Liver (tissue), 9 donors: ENCODE measurements around the gene GMDS. TPM values are rescaled to one million over a fixed set of nuclear protein-coding genes. Genes with fewer than 3 reads are reported as not detected.

Experiments
- DNase-seq: peaks from one replicate; pipeline ENCODE4 v3.0.0-alpha.2; 2017; ENCODE audit warnings: low spot score
- H3K27ac ChIP-seq, 2 donors: one replicate each; pipeline ENCODE4 v1.7.0; 2013; ENCODE audit warnings: inconsistent platforms in 2 of 2, low read length in 2 of 2, control low read depth in 1 of 2, low read depth in 1 of 2, mild to moderate bottlenecking in 1 of 2
- H3K27me3 ChIP-seq, 4 donors: one replicate each; pipeline versions ENCODE4 v1.6.1 to v1.7.0; 2013; ENCODE audit warnings: low read length in 3 of 4, inconsistent platforms in 1 of 4, mild to moderate bottlenecking in 1 of 4, moderate library complexity in 1 of 4; ENCODE audit not compliant: control insufficient read depth in 4 of 4, insufficient read depth in 4 of 4
- H3K36me3 ChIP-seq, 4 donors: one replicate each; pipeline versions ENCODE4 v1.6.1 to v1.7.0; 2013; ENCODE audit warnings: low read length in 3 of 4, mild to moderate bottlenecking in 3 of 4, low read depth in 1 of 4, moderate library complexity in 1 of 4; ENCODE audit not compliant: control insufficient read depth in 4 of 4, insufficient read depth in 3 of 4
- H3K4me1 ChIP-seq, 4 donors: one replicate each; pipeline versions ENCODE4 v1.6.1 to v1.7.0; 2013; ENCODE audit warnings: low read length in 3 of 4, mild to moderate bottlenecking in 3 of 4, moderate library complexity in 1 of 4; ENCODE audit not compliant: control insufficient read depth in 4 of 4, insufficient read depth in 4 of 4
- H3K4me3 ChIP-seq, 3 donors: one replicate each; pipeline versions ENCODE4 v1.6.1 to v1.7.0; 2013; ENCODE audit warnings: low read length in 3 of 3, control low read depth in 1 of 3, low read depth in 1 of 3, mild to moderate bottlenecking in 1 of 3
- H3K9ac ChIP-seq, 2 donors: one replicate each; pipeline ENCODE4 v1.7.0; 2013; ENCODE audit warnings: low read length in 2 of 2, mild to moderate bottlenecking in 2 of 2, moderate library complexity in 2 of 2, control low read depth in 1 of 2, low read depth in 1 of 2
- H3K9me3 ChIP-seq, 4 donors: one replicate each; pipeline versions ENCODE4 v1.6.1 to v1.7.0; 2013; ENCODE audit warnings: low read length in 3 of 4; ENCODE audit not compliant: control insufficient read depth in 4 of 4
- ATF3 ChIP-seq: IDR thresholded peaks from 2 replicates; pipeline ENCODE4 v1.6.1; 2016; ENCODE audit warnings: antibody characterized with exemption
- CTCF ChIP-seq: fragments of 150-350 bp; IDR thresholded peaks from 2 replicates; pipeline ENCODE4 v1.5.1; 2017; ENCODE audit warnings: improper control_type of control experiment, low read depth, low read length; ENCODE audit not compliant: missing input control
- EGR1 ChIP-seq, 2 donors: IDR thresholded peaks; 2 replicates each; pipeline ENCODE4 v1.6.1; 2016 to 2018; ENCODE audit warnings: antibody characterized with exemption in 2 of 2, low read depth in 2 of 2
- FOXA1 ChIP-seq: IDR thresholded peaks from 2 replicates; pipeline ENCODE4 v1.6.1; 2016; ENCODE audit warnings: antibody characterized with exemption
- FOXA2 ChIP-seq: IDR thresholded peaks from 2 replicates; pipeline ENCODE4 v1.6.1; 2016; ENCODE audit warnings: antibody characterized with exemption
- GABPA ChIP-seq, 2 donors: IDR thresholded peaks in 1 of 2; conservative IDR thresholded peaks in 1 of 2; 2 replicates each; pipeline ENCODE4 v1.6.1; 2016; ENCODE audit warnings: antibody characterized with exemption in 2 of 2, mild to moderate bottlenecking in 1 of 2, moderate library complexity in 1 of 2
- HNF4A ChIP-seq, 2 donors: conservative IDR thresholded peaks; 2 replicates each; pipeline ENCODE4 v1.6.1; 2016; ENCODE audit warnings: antibody characterized with exemption in 2 of 2, mild to moderate bottlenecking in 2 of 2
- HNF4G ChIP-seq: IDR thresholded peaks from 2 replicates; pipeline ENCODE4 v1.6.1; 2016; ENCODE audit warnings: antibody characterized with exemption
- JUND ChIP-seq, 2 donors: IDR thresholded peaks; 2 replicates each; pipeline ENCODE4 v1.6.1; 2016; ENCODE audit warnings: antibody characterized with exemption in 2 of 2
- NR2F2 ChIP-seq: IDR thresholded peaks from 2 replicates; pipeline ENCODE4 v1.6.1; 2016; ENCODE audit warnings: antibody characterized with exemption
- RAD21 ChIP-seq, 2 donors: IDR thresholded peaks; 2 replicates each; pipeline ENCODE4 v1.6.1; 2016; ENCODE audit warnings: antibody characterized with exemption in 2 of 2, mild to moderate bottlenecking in 2 of 2
- REST ChIP-seq: IDR thresholded peaks from 2 replicates; pipeline ENCODE4 v1.6.1; 2016; ENCODE audit warnings: antibody characterized with exemption, mild to moderate bottlenecking
- RXRA ChIP-seq, 2 donors: IDR thresholded peaks; 2 replicates each; pipeline ENCODE4 v1.6.1; 2017 to 2018; ENCODE audit warnings: antibody characterized with exemption in 2 of 2, mild to moderate bottlenecking in 1 of 2
- SP1 ChIP-seq: IDR thresholded peaks from 2 replicates; pipeline ENCODE4 v1.6.1; 2018; ENCODE audit warnings: antibody characterized with exemption, mild to moderate bottlenecking
- TAF1 ChIP-seq: conservative IDR thresholded peaks from 2 replicates; pipeline ENCODE4 v1.6.1; 2016; ENCODE audit warnings: antibody characterized with exemption, mild to moderate bottlenecking
- YY1 ChIP-seq: IDR thresholded peaks from 2 replicates; pipeline ENCODE4 v1.6.1; 2016; ENCODE audit warnings: antibody characterized with exemption, mild to moderate bottlenecking
- ZBTB33 ChIP-seq: IDR thresholded peaks from 2 replicates; pipeline ENCODE4 v1.6.1; 2016; ENCODE audit warnings: antibody characterized with exemption
- WGBS: extraction: QIAGEN DNeasy Blood & Tissue Kit; methylation state at CpG from one replicate; pipeline ENCODE4 v1.1.7; 2013; 5-methylcytosine and 5-hydroxymethylcytosine counted together
- polyA plus RNA-seq, 2 donors: library from polyadenylated mRNA; stranded (reverse) in 1 of 2; unstranded in 1 of 2; fragments of 200-250 nt in 1 of 2; fragments of >200 nt in 1 of 2; fragmentation: Nextera tagmentation in 1 of 2; extraction: Ambion mirVana in 1 of 2; gene quantifications; one replicate each; pipeline versions ENCODE4 v1.2.1 to v1.2.3, GENCODE V29; 2013 to 2015
- total RNA-seq, 2 donors: library from RNA; depleted of rRNA; stranded (reverse); fragments of >200 nt; gene quantifications; one replicate each; pipeline ENCODE4 v1.2.3, GENCODE V29; 2014
- donor health status: healthy.
- donor health status: healthy.
- donor health status: healthy.
- donor health status: healthy.
- donor health status: healthy.

GMDS gene
- total and polyA plus RNA-seq, 4 donors = 3.5 to 15.6 (median 13.0) TPM

GRCh38 chr6:2099870-2100269 is 145.5 kb downstream of the GMDS start (continued):
- TF ChIP-seq JUND (IDR thresholded peaks at IDR 0.05) (no peak), HNF4A (conservative IDR thresholded peaks at IDR 0.05) (no peak), SP1 (no peak), HNF4G (no peak), ZBTB33 (no peak), NR2F2 (no peak), EGR1 (IDR thresholded peaks at IDR 0.05; ENCODE audit: low read depth in 2 of 2) (no peak)

- 95% methylated on average over 3 of the region's 3 CpGs for WGBS
- no peaks in the 10 kb centered on the region for H3K36me3 ChIP-seq
- TF ChIP-seq CTCF (no peak), FOXA1 (no peak), REST (no peak), HNF4G (no peak), TAF1 (no peak), NR2F2 (no peak), ATF3 (no peak), SP1 (no peak), RXRA (IDR thresholded peaks at IDR 0.05) (no peak), FOXA2 (no peak), JUND (IDR thresholded peaks at IDR 0.05) (no peak), ZBTB33 (no peak), HNF4A (conservative IDR thresholded peaks at IDR 0.05) (no peak), GABPA (IDR thresholded peaks at IDR 0.05 in 1 of 2, conservative IDR thresholded peaks at IDR 0.05 in 1 of 2) (no peak), YY1 (no peak), EGR1 (IDR thresholded peaks at IDR 0.05; ENCODE audit: low read depth in 2 of 2) (no peak), RAD21 (IDR thresholded peaks at IDR 0.05) (no peak)
- H3K9ac ChIP-seq = no peak overlapping the region
- H3K4me3 ChIP-seq = no peak overlapping the region
- peaks cover 0 to 3% (median 2%) of the 10 kb centered on the region in 4 donors for H3K4me1 ChIP-seq
- H3K27ac ChIP-seq = no peak overlapping the region
- no peaks in the 10 kb centered on the region for H3K9me3 ChIP-seq
- no peaks in the 10 kb centered on the region for H3K27me3 ChIP-seq
- no peak for DNase-seq
Observed at GRCh38 chr6:2097464-2097863, 147.9 kb downstream of the GMDS start.
